ENCODE data around the gene GLYAT.

The GLYAT gene

GRCh38 chr11:58731819-58732218, at the start of gene GLYAT:
Gene GLYAT (minus strand): TSS chr11:58731943. CDS start chr11:58724496, 7,447 bp downstream.
- no peak for DNase-seq

GRCh38 chr11:58781345-58781744, 49.6 kb upstream of the GLYAT start:
- no peak for DNase-seq

- DNase-seq: no peak
Measured at GRCh38 chr11:58780578-58780977, 48.8 kb upstream of the GLYAT start.

GRCh38 chr11:58776891-58777710, 45.4 kb upstream of the GLYAT start:
- DNase-seq: no peak

GRCh38 chr11:58775066-58775708, 43.4 kb upstream of the GLYAT start:
- DNase-seq: no peak

- no peak for DNase-seq
Measured at GRCh38 chr11:58774164-58774593, 42.4 kb upstream of the GLYAT start.

- DNase-seq: no peak
Measured at GRCh38 chr11:58773337-58773736, 41.6 kb upstream of the GLYAT start.

GRCh38 chr11:58772329-58773285, 40.9 kb upstream of the GLYAT start:
- DNase-seq: no peak

GRCh38 chr11:58771458-58771855, 39.7 kb upstream of the GLYAT start:
- no peak for DNase-seq

GRCh38 chr11:58770627-58771457, 39.1 kb upstream of the GLYAT start:
- no peak for DNase-seq

- no peak for DNase-seq
Measured at GRCh38 chr11:58770166-58770565, 38.4 kb upstream of the GLYAT start.

- no peak for DNase-seq
Measured at GRCh38 chr11:58769308-58769707, 37.6 kb upstream of the GLYAT start.

GRCh38 chr11:58768137-58768536, 36.4 kb upstream of the GLYAT start:
- no peak for DNase-seq

GRCh38 chr11:58765078-58765477, 33.3 kb upstream of the GLYAT start:
- DNase-seq: no peak

GRCh38 chr11:58763120-58763490, 31.4 kb upstream of the GLYAT start:
- no peak for DNase-seq

GRCh38 chr11:58762284-58763119, 30.8 kb upstream of the GLYAT start:
- no peak for DNase-seq

- DNase-seq: no peak
Measured at GRCh38 chr11:58757439-58757838, 25.7 kb upstream of the GLYAT start.

GRCh38 chr11:58745705-58746364, 14.1 kb upstream of the GLYAT start:
- no peak for DNase-seq

- no peak for DNase-seq
Measured at GRCh38 chr11:58744988-58745704, 13.4 kb upstream of the GLYAT start.
